Muscle of arm (tissue), 12 donors: Measurements from ENCODE around the gene MAP2K7. TPM values are rescaled to one million over a fixed set of nuclear protein-coding genes. Genes with fewer than 3 reads are reported as not detected.
A peak's percentile ranks its signal among the peaks of the same experiment; 100 is the strongest.
"Not testable (repeated sequence)": the region's sequence is repeated elsewhere in the genome, so short reads cannot be mapped to it uniquely, and the experiment has no call there.

Experiments used
- DNase-seq: peaks from one replicate; pipeline ENCODE4 v3.0.0-alpha.2; 2013
- polyA plus RNA-seq, 12 donors: library from polyadenylated mRNA; unstranded; fragments of 120-200 nt; gene quantifications; one replicate each; pipeline ENCODE4 v1.2.1, GENCODE V29; 2013; ENCODE audit not compliant: insufficient read length in 12 of 12

Gene MAP2K7
- polyA plus RNA-seq, 12 donors: 16.3 to 37.0 (median 18.9) TPM; not detected in 1

- DNase-seq: not testable (repeated sequence)
These were observed 26.4 kb downstream of the MAP2K7 start for GRCh38 chr19:7930030-7930429.

DNA sequence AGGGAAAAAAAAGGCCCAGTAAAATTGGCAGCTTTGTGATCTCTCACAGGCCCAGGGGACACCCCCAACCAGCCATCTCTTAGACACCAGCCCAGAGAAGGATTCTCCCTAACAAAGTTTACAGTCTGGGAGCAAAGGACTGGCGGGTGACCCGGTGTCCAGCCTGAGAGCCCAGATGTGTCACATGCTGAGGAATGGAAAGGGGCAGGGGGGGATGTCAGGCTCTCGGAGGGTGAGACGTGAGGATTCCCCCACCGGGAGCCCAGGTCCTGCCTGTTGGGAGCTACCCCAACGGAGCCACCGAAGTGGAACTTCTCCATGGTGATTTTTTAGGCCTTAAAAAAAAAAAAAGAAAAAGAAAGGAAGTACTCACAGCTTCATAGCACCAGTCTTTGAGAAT, 27.1 kb downstream of the MAP2K7 start:
- no peak for DNase-seq

DNA sequence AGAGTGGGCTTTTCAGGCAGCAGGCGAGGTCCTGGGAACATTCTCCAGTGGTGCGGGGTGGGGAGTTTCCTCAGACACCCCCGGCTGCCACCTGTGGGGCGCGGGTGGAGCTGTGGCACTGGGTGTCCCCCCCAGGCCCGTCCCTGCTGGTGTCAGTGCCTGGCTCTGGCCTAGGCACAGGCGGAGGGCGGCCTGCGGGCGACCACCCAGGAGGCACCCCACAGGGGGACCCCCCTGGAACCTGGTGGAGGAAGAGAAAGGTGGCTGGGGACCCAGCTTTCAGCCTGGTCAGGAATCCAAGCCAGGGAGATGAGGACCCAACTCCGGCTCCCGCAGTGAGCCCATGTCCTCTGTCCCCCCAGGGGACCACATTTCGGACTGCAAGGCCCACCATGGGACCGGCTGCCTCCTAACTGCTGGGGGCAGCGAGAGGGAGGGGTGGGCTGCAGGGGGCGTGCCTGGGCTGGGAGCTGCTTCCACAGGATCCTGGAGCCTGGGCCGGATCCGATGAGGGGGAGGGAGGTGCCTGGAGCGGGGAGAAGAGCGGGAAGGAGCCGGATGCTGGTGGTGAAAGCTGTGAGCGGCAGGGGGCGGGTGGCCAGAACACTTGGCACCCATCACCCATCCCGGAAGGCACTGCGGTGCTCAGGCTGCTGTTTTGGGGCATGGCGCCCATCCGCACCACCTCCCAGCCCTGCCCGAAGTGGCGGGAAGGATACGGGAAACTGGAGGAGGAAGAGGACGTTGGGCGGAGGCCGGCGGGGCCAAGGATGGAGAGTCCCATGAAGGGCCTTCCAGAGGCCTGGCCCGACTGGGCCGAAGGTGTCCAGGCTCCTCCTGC, 27.8 kb downstream of the MAP2K7 start:
- DNase-seq: no peak

DNA sequence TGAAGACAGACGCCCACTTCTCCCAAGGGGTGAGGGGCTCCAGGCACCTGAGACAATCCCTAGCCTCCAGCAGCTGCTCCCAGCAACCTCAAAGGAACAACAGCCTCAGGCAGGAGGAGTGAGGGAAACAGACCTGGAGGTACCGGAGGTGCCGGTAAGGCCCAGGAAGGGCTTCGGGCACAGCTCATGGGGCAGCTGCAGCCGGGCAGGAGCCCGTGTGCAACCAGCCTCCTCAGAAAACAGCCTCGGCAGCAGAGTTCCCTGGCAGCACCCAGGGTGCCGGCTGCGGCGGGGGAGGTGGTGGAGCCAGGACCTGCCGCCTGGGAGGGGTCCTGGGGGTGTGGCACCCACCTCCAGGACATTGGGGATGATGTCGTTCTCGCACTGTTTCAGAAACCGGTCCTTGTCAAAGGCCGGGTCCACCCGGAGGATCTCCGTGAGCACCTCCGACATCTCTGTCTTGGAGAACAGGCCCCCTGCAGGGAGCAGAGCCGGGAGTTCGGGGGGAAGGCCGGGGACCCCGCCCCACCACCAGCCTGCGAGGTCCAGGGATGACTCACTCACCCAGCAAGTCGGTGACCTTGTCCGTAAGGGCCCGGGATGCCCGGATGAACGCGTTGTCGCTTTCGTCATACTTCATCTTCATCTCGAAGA, 28.7 kb downstream of the MAP2K7 start:
- DNase-seq: no peak

- DNase-seq: no peak
These were observed 29.2 kb downstream of the MAP2K7 start for GRCh38 chr19:7932930-7933300.

- no peak for DNase-seq
These were observed 29.7 kb downstream of the MAP2K7 start for GRCh38 chr19:7933411-7933810.

DNA sequence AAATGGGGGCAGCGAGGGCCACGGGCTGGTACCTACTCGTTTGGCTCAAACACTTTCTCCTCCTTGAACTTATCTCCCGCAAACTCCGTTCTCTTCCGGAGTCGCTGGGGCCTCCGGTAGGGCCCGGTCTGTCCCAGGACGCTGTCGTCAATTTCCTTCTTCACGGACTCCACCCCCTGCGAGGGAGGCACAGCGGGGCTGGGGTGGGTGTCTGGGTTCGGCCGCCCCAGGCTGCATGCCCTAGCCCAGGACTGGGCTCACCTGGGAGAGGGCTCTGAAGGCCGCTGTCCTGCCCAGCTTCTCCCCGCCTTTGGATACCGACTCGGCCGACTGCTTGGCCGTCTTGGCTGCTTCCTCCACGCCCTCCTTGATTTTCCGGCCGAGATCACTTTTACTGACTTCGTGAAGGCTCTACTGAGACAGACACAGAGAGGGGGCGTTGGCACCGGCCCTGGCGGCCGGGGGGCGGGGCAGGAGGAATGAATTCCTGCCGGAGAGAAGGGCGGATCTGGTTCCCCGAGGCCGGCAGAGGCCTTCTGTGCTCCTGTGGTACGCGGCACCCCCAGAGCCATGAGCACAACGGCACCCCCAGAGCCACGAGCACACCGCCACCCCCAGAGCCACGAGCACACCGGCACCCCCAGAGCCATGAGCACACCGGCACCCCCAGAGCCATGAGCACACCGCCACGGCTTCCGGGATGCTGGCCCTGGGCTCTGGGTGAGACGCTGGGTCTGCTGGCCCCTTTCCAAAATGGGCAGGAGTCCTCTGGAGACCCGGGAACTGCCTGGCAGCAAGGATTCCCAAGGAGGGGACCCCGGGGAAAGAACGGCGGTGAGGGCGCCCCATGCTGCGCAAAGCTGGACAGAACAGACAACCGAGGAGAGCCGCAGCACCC, 30.4 kb downstream of the MAP2K7 start:
- no peak for DNase-seq

DNA sequence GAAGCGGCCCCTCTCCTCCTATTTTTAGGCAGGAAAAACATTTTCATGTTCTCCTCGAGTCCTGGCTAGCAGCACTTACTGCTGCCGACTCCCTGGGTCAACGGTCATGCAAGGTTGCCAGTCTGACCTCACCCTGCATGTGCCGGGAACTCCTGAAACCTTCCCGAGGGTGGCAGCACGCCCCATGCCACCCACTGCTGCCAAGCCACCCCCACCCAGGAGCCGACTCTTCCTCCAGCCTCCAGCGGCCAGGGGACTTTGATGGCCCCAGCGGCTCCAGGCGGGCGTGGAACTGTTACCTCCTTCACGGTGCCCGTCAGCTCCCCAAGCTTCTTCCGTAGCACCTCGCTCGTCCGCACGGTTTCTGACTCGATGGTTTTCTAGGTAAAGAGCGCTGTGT, 31.1 kb downstream of the MAP2K7 start:
- DNase-seq: no peak

DNA sequence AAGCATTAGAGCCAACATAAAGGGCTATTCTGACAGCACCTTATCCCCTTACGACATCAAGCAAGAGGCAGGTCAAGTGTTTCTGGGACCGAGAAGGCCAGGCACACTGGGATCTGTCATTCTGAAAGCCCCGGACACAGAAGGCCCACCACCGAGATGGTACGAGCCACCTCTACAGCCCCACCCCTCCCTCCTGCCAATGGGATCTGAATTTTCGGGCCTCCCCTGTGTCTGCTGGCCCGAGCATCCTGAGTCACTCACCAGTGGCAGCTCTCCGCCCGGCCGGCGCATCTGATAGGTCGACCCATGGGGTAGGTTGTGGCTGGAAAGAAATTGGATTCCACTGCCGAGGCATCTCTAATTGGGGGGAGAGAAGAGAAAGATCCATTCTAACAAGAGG, 37.2 kb downstream of the MAP2K7 start:
- DNase-seq: no peak

DNA sequence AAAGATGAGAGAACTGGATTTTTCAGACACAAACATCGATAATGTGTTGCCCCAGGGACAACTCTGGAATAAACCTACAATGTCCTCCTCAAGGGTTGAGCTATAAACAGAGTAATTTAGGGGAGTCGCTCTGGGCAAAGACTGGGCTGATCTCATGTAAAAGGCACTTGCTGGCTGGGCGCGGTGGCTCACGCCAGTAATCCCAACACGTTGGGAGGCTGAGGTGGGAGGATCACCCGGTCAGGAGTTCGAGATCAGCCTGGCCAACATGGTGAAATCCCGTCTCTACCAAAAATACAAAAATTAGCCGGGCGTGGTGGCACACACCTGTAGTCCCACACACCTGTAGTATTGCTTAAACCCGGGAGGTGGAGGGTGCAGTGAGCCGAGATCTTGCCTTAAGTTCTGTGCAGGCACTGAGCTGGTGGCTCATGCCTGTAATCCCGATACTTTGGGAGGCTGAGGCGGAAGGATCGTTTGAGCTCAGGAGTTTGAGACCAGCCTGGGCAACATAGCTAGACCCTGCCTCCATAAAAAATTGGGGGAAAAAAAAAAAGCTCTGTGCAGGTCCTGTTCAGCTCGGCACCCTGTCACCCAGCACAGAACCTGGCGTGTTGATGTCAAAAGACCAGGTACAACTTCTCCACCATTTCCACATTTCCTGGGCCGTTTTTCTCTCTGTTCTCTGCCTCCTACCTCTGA, 38.4 kb downstream of the MAP2K7 start:
- no peak for DNase-seq

DNA sequence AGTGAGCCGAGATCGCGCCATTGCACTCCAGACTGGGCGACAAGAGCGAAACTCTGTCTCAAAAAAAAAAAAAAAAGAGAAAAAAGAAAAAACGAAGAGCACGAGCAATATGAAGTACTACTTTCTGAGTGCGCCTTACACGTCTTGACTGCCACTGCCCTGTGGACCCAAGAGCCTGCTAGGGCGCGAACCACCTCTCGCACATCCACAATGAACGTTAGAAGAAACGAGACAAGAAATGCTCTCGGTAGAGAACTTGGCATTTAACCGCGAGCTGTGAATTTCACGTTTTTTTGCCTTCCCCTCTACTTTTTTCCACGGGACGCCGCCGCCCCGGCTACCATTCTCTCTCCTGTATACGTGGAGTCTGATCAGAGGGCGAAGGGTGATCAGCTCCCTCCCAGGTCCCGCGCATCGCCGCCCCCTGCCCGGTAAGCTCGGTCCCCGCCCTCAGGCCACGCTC, 39.3 kb downstream of the MAP2K7 start:
- no peak for DNase-seq

GRCh38 chr19:7943444-7944176, 39.9 kb downstream of the MAP2K7 start, which contains the start of gene TIMM44:
Gene TIMM44, minus strand, starts transcription at chr19:7943666. Its CDS starts 15 bp downstream, at chr19:7943651.
- DNase-seq: peak; percentile 99

GRCh38 chr19:7944177-7944761, 40.6 kb downstream of the MAP2K7 start:
- peak; percentile 94 for DNase-seq

DNA sequence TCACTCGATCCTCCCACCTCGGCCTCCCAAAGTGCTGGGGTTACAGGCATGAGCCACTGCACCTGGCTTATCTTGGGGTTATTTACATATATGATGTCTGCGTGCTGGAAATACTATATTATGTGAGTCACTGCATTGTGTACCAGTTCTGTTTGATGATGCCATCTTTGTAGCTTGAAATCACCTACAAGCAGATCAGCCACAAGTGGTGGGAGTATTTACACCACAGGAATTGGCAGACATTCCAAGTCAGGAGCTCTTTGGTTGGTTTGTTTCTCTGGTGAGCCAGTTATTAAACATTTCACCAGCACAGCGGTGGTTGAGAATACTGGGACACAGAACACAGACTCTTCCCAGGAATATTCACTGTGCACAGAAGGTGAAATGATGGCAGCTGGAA, 44.3 kb downstream of the MAP2K7 start:
- DNase-seq: no peak

- no peak for DNase-seq
These were observed 49.4 kb downstream of the MAP2K7 start for GRCh38 chr19:7953060-7953459.

DNA sequence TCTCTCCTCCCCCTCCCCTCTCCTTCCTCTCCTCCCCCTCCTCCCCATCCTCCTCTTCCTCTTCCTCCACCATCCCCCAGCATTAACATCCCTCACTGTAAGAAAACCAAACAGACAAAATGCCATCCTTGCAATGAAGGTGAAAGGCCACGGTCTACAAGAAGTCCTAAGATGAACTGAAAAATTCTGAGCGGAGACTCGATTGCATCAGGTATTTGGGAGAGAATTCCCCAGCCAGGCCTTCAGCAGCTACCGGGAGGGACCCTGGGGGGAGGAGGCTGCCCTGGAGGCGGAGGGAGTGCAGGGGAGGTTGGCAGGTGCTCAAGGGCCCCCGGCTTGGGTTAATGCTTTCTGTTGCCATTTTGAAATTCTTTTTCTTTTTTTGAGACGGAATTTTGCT, 49.9 kb downstream of the MAP2K7 start:
- DNase-seq: no peak

- no peak for DNase-seq
These were observed 52.0 kb downstream of the MAP2K7 start for GRCh38 chr19:7955696-7956095.

- DNase-seq: no peak
These were observed 55.5 kb downstream of the MAP2K7 start for GRCh38 chr19:7959211-7959610.

DNA sequence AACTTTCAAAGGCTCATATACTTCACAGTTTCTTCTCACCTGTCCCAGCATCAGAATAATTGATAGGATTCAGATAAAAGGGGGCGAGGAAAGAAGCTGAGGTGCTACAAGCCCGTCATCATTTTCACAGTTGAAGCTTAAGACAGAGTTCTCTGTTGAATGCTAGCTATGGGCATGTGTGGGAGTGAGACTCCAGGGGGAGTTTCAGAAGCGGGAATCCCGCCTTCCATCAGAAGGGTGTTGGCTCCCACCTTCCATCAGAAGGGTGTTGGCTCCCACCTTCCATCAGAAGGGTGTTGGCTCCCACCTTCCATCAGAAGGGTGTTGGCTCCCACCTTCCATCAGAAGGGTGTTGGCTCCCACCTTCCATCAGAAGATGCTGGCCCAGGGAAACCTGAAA, 57.4 kb downstream of the MAP2K7 start:
- not testable (repeated sequence) for DNase-seq

DNA sequence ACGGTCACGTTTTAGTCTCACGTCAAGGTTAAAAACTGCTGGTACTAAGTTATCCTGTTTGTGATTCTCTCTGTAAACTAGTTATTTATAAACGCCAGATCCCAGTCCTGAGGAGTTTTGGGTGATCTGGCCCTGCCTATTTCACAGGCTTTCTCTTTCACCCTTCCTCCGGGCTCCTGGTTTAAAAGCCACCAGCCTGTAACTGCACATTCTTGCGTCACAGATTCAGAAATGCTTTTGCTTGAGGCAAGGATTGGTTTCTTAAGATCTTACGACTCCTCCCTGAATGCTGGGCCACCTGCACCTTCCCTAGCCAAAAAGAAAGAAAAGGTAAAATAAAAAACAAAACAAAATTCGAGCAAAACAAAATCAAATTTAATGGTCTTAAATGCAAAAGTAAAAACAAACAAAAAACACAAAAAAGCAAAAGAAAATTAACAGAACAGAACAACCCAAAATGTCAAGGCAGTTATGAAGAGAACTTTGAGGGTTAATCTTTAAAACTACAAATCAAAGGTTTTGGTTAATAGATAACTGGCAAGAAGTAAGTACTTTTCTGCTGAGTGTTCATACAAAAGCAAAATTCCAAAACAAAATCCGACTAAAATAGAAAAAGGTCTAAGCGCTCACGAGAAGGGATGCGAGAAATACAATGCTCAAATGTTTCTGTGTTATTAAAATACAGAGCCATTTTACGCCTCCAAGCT, 58.4 kb downstream of the MAP2K7 start:
- no peak for DNase-seq
